CMK (cell line): ENCODE measurements around the gene SULF2.
A peak's percentile ranks its signal among the peaks of the same experiment; 100 is the strongest.

Experiments
- DNase-seq: peaks from one replicate; pipeline ENCODE4 v3.0.0-alpha.2; 2010; ENCODE audit warnings: low read depth

Gene SULF2

DNA sequence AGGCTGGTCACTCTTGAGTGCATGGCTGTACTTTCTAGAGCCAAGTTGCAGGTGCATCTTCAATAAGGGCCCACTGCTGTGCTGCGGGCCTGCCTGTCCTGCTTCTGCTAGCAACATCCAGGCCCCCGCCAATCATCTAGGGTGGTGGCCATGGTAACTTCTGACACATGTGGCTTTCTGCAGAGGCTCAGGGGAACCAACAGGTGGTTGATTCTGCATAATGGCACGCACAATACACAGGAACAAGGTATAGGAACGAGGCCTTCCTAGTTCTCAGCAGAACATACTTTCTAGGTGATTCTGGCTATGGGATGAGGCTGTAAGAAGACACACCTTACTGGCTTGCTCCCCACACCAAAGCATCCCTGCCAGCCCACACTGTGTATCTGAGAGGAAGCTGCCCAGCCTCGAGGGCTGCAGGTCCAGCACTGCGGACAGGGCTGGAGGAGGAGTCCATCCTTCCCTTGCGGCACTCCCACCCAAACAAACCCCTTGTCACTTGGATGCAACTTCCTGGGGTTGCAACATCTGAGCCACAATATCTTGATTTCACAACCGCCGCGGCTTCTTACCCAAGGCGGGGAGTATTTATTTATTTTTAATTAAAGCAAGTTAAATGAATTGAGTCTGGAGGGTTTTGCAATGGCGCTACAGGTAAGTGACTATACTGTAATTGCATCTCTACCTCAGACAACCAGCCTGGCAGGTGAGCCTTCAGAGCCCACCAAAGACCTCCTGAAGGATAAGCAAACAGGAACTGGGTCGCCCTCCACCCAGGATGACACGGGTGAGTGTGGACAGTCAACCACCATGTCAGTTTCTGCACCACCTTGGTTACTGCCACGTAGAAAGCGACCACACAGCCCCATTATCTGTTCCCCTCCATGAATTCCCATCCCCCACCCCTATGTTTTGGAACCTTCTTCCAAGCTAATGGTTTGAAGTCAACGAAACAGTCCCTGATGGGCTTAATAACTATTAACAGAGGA is 49.6 kb downstream of the SULF2 start:
- peak; percentile 29 for DNase-seq

GRCh38 chr20:47734870-47735269 is 50.4 kb downstream of the SULF2 start:
- no peak for DNase-seq

DNA sequence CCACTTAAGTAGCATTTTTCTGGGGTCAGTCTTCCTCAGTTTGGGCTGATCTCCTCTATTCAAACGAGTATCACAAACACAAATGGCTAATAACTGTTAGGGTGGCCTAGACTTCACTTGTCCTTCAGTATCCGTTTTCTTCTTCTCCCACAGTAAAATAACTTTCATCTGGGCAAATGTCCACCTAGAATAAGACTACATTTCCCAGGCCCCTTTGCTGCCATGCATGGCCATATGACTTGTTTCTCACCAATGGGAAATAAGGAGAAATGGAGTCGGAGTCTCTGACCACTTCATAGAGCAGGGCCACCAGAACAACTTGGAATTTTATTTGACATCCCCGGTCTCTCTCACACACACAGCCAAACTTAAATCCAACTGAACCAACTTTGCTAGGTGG is 51.4 kb downstream of the SULF2 start:
- no peak for DNase-seq

DNA sequence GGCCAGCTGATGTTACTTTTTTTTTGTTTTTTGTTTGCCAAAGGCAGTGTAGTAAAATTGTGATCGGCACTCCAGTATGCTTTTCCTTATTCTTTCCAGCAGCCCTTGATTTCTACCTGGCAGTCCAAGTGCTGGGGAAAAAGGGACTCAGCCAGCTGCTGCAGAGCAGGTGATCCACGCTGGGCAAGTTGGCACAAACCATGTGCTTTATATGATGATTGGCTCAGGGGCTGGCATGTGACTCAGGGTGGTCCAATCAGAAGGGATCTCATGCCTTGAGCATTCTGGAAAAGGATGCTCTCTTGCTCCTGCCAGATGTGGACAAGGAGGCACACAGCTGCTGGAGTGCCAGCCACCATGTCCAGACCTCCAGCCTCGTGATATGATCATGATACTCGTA is 54.5 kb downstream of the SULF2 start:
- no peak for DNase-seq

GRCh38 chr20:47729472-47729871 is 55.8 kb downstream of the SULF2 start:
- no peak for DNase-seq

GRCh38 chr20:47727909-47728361 is 57.3 kb downstream of the SULF2 start:
- peak; percentile 33 for DNase-seq

GRCh38 chr20:47727170-47727880 is 58.0 kb downstream of the SULF2 start:
- peak; percentile 90 for DNase-seq

GRCh38 chr20:47726632-47727031 is 58.6 kb downstream of the SULF2 start:
- no peak for DNase-seq

GRCh38 chr20:47725248-47725973 is 59.9 kb downstream of the SULF2 start:
- DNase-seq = peak; percentile 71

DNA sequence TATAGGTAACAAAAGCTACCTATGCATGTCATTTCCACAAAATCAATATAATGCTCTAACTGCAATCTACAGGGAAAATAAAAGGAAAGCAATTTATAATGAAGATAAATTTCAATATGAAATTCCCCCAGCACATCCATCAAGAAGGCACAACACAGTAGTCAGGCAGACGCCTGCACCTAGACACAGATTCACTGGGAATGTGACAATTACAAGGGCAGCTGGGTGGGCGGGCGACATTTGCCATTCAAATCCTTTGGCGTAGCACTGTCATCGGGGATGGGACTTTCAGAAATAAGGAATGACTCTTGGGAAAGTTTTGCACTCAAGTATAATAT is 60.4 kb downstream of the SULF2 start:
- no peak for DNase-seq

- no peak for DNase-seq
These were observed 60.9 kb downstream of the SULF2 start for GRCh38 chr20:47724396-47724795.

DNA sequence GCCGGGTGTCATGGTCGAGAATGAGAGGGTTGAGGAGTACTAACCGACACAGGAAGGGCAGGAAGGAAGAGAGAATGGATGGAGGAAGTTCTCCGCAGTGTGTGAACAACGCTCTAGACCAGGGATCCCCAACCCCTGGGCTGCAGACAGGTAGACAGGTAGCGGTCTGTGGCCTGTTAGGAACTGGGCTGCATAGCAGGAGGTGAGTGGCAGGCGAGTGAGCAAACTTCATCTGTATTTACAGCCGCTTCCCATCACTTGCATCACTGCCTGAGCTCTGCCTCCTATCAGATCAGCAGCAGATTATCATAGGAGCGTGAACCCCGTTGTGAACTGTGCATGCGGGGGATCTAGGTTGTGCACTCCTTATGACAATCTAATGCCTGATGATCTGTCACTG is 62.0 kb downstream of the SULF2 start:
- DNase-seq = no peak

GRCh38 chr20:47720636-47721427 is 64.4 kb downstream of the SULF2 start:
- no peak for DNase-seq

DNA sequence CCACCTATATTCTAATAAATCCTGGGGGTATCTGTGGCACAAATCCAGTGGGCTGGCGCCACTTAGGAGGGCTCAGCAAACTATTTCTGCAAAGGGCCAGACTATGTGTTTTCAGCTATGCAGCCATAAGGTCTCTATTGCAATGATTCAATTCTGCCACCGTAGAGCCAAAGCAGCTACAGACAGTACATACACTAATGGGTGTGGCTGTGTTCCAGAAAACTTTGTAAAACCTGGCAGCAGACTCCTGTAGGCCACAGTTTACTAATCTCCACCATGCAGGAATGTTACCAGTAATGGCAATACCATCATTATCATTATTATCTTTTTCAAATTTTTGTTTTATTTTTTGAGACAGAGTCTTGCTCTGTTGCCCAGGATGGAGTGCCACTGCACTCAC is 65.7 kb downstream of the SULF2 start:
- no peak for DNase-seq

GRCh38 chr20:47719211-47719610 is 66.1 kb downstream of the SULF2 start:
- no peak for DNase-seq

- DNase-seq = no peak
These were observed 66.9 kb downstream of the SULF2 start for GRCh38 chr20:47718398-47718797.

GRCh38 chr20:47717421-47717820 is 67.9 kb downstream of the SULF2 start:
- DNase-seq = no peak

GRCh38 chr20:47713878-47714450 is 71.3 kb downstream of the SULF2 start:
- no peak for DNase-seq

DNA sequence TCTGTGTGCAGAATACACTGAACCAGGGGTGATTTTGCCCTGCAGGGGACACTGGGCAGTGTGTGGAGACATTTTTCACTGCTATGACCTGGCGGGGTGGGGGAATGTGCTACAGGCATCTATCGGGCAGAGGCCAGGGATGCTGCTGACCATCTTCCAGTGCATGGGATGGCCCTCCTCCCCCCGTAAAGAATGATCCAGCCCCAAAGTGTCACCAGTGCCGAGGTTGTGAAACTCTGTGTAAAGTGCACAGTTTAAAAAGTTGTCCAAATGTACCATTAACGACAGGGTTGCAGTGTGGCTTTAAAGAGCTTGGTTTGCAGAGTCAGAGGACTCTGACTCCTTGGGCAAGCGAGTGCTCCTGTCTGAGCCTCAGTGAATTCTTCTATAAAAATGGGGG is 72.1 kb downstream of the SULF2 start:
- no peak for DNase-seq

DNA sequence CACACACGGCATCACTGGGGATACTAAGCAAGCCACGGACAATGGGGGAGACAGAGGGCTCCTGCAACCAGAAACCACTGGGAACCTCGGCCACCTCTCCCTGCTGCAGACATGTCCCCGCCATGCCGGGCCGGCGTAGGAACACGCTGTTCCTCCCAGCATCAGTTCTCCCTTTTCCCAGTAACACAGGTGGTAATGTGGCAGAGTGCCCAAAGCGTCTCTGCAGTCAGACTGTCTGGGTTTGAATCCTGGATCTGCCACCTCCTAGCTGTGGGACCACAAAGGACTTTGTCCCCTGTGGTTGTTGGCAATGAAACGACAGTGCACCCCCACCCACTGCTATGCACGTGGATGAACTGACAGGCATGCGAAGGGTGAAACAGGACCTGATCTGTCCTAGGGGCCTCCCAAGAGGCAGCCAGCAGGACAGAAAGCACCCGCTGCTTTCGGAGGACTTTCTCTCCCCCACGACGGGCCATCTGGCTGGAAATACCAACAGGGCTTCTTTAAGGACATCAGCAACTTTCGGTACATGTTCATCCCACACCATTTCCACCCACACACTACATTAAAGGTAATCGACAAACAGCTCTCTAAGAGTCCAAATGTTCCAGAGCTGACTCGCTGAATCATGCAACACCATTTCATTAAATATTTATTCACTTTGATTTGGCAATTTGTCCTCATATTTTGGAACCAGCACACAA is 74.1 kb downstream of the SULF2 start:
- DNase-seq = no peak

GRCh38 chr20:47710665-47711045 is 74.6 kb downstream of the SULF2 start:
- peak; percentile 11 for DNase-seq
